CD8-positive, alpha-beta memory T cell (primary cell): ENCODE measurements around the gene POLR1A. TPM values are rescaled to one million over a fixed set of nuclear protein-coding genes. Genes with fewer than 3 reads are reported as not detected.

ENCODE experiments used
- CTCF ChIA-PET: fragments of 350-600 bp; sonication (Branson Sonifier 250); formaldehyde crosslinking; loops from one replicate; lab custom pipeline; 2021; ENCODE audit warnings: antibody characterized with exemption; lab: Charles Lee
- POLR2A ChIA-PET: fragments of 350-600 bp; sonication (Branson Sonifier 250); formaldehyde crosslinking; loops from one replicate; lab custom pipeline; 2021; ENCODE audit warnings: antibody characterized with exemption; lab: Charles Lee
- DNase-seq, 5 donors: peaks; one replicate each; pipeline versions ENCODE4 v3.0.0 to v3.0.0-alpha.2; 2020 to 2022; ENCODE audit warnings: mixed read lengths in 1 of 5
- H3K27ac ChIP-seq: one replicate; pipeline ENCODE4 v1.7.0; 2013; ENCODE audit warnings: low read depth, mild to moderate bottlenecking, low read length, moderate library complexity
- H3K27me3 ChIP-seq: 2 replicates; pipeline ENCODE4 v1.7.0; 2013; ENCODE audit warnings: low read length, mild to moderate bottlenecking; ENCODE audit not compliant: insufficient read depth, poor library complexity, severe bottlenecking
- H3K36me3 ChIP-seq: 2 replicates; pipeline ENCODE4 v1.7.0; 2013; ENCODE audit warnings: mild to moderate bottlenecking, low read length, moderate library complexity; ENCODE audit not compliant: insufficient read depth
- H3K4me1 ChIP-seq: 2 replicates; pipeline ENCODE4 v1.7.0; 2013; ENCODE audit warnings: mild to moderate bottlenecking, low read length, moderate library complexity; ENCODE audit not compliant: insufficient read depth
- H3K4me3 ChIP-seq: 2 replicates; pipeline ENCODE4 v1.7.0; 2013; ENCODE audit warnings: mild to moderate bottlenecking, low read length
- H3K9me3 ChIP-seq: 2 replicates; pipeline ENCODE4 v1.7.0; 2013; ENCODE audit warnings: mild to moderate bottlenecking, low read length
- H3K27ac Mint-ChIP-seq, 8 donors: one replicate each; pipeline ENCODE4 v1.8.0; 2020 to 2021; ENCODE audit warnings: mixed read lengths in 8 of 8, mild to moderate bottlenecking in 6 of 8, inconsistent platforms in 3 of 8, moderate library complexity in 3 of 8
- H3K27me3 Mint-ChIP-seq, 2 donors: one replicate each; pipeline ENCODE4 v1.8.0; 2020 to 2021; ENCODE audit warnings: mixed read lengths in 2 of 2, mild to moderate bottlenecking in 1 of 2, moderate library complexity in 1 of 2
- H3K36me3 Mint-ChIP-seq, 3 donors: one replicate each; pipeline ENCODE4 v1.8.0; 2020 to 2021; ENCODE audit warnings: mixed read lengths in 3 of 3, inconsistent platforms in 1 of 3, mild to moderate bottlenecking in 1 of 3
- H3K4me1 Mint-ChIP-seq, 3 donors: one replicate each; pipeline ENCODE4 v1.8.0; 2020 to 2021; ENCODE audit warnings: mixed read lengths in 3 of 3, inconsistent platforms in 1 of 3, mild to moderate bottlenecking in 1 of 3
- H3K4me3 Mint-ChIP-seq, 7 donors: one replicate each; pipeline ENCODE4 v1.8.0; 2020 to 2021; ENCODE audit warnings: mixed read lengths in 7 of 7, mild to moderate bottlenecking in 6 of 7, moderate library complexity in 4 of 7, inconsistent platforms in 2 of 7
- H3K9me3 Mint-ChIP-seq, 5 donors: one replicate each; pipeline ENCODE4 v1.8.0; 2020 to 2022; ENCODE audit warnings: mixed read lengths in 5 of 5, mild to moderate bottlenecking in 3 of 5, moderate library complexity in 2 of 5, inconsistent platforms in 1 of 5
- polyA plus RNA-seq: library from polyadenylated mRNA; unstranded; fragments of 300-500 nt; fragmentation: Illumina TruSeq; gene quantifications from one replicate; pipeline ENCODE4 v1.2.3, GENCODE V29; 2021
- total RNA-seq, 2 experiments: library from RNA; stranded (reverse); gene quantifications; one replicate each; pipeline ENCODE4 v1.2.3, GENCODE V29; 2021

POLR1A gene
- total and polyA plus RNA-seq, 3 experiments from 2014 or later, result 4.8 to 63.3 (median 60.3) TPM

GRCh38 chr2:86017901-86018896 lies 87.5 kb downstream of the POLR1A start:
- Histone ChIP-seq H3K4me1 (peaks cover 16% of the 10 kb centered on the region), H3K27ac (no peak overlapping the region), H3K36me3 (no peaks in the 10 kb centered on the region), H3K4me3 (no peak overlapping the region), H3K9me3 (no peaks in the 10 kb centered on the region), H3K27me3 (no peaks in the 10 kb centered on the region)
- Mint-ChIP-seq H3K36me3 (peaks cover 0 to 10% (median 5%) of the 10 kb centered on the region in 3 donors), H3K4me3 (no peak overlapping the region), H3K9me3 (peaks cover 0 to 4% (median 0%) of the 10 kb centered on the region in 5 donors), H3K27ac (peak overlapping the region in 7 of 8 donors; percentile 82 to 95 (median 94)), H3K27me3 (peaks cover 0 to 2% of the 10 kb centered on the region in 2 donors), H3K4me1 (peaks cover 10 to 18% (median 11%) of the 10 kb centered on the region in 3 donors)
- ChIA-PET CTCF (no interaction called here), POLR2A (interaction anchor here (0.6 to 0.9 kb wide), 2 partner anchors 8 to 18 kb away, joined by 3 read pairs; no protein-coding TSS in a partner anchor)
- peak in 1 of 5 donors; percentile 46 for DNase-seq

DNA sequence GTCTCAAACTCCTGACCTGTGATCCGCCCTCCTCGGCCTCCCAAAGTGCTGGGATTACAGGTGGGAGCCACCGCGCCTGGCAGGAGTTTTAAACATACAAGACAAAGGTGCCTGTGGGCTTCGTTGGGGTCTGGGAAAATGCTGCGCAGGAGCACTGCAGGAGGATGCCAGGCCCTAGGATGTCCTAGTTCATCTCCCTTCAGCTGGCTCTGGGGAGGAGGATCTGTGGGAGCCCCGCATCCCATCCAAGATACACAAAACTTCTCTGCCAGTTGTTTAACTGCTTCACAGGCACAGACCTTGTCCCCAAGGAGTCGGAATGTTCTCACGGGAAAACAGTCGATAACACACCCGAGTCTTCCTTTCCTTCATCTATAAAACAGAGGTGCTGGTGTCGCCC lies 89.1 kb downstream of the POLR1A start:
- Histone ChIP-seq H3K4me3 (no peak overlapping the region), H3K4me1 (peaks cover 16% of the 10 kb centered on the region), H3K27me3 (no peaks in the 10 kb centered on the region), H3K9me3 (no peaks in the 10 kb centered on the region), H3K36me3 (no peaks in the 10 kb centered on the region), H3K27ac (peak overlapping the region; percentile 13)
- Mint-ChIP-seq H3K4me1 (peaks cover 9 to 18% (median 11%) of the 10 kb centered on the region in 3 donors), H3K9me3 (peaks cover 0 to 4% (median 0%) of the 10 kb centered on the region in 5 donors), H3K4me3 (peak overlapping the region in 5 of 7 donors; percentile 31 to 90 (median 77)), H3K27ac (peak overlapping the region; percentile 63 to 95 (median 93)), H3K27me3 (peaks cover 0 to 2% of the 10 kb centered on the region in 2 donors), H3K36me3 (peaks cover 0 to 10% (median 5%) of the 10 kb centered on the region in 3 donors)
- CTCF ChIA-PET, result interaction anchor here (1.1 to 1.4 kb wide), 3 partner anchors 19 to 127 kb away, joined by 3 to 4 read pairs (median 3); no protein-coding TSS in a partner anchor
- no peak for DNase-seq
- POLR2A ChIA-PET, result no interaction called here

DNA sequence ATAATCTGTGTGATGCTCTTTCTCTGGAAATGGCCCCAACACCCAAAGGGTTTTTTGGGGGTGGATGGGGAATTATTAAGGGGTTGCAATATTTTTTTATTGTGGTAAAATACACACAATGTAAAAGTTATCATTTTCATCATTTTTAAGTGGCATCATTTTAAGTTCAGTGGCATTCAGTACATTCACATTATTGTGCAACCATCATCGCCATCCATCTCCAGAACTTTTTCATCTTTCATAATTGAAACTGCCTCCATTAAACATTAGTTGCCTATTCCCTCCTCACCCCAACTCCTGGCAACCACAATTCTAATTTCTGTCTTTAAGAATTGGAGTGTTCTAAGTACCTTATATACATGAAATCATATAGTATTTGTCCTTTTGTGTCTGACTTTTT lies 90.0 kb downstream of the POLR1A start:
- Mint-ChIP-seq H3K9me3 (peaks cover 0 to 4% (median 0%) of the 10 kb centered on the region in 5 donors), H3K4me1 (peaks cover 9 to 16% (median 11%) of the 10 kb centered on the region in 3 donors), H3K27me3 (peaks cover 0 to 4% of the 10 kb centered on the region in 2 donors), H3K36me3 (peaks cover 0 to 10% (median 5%) of the 10 kb centered on the region in 3 donors), H3K27ac (peak overlapping the region in 4 of 8 donors; percentile 27 to 92 (median 58)), H3K4me3 (peak overlapping the region in 1 of 7 donors; percentile 16)
- peaks cover 16% of the 10 kb centered on the region for H3K4me1 ChIP-seq
- no peaks in the 10 kb centered on the region for H3K27me3 ChIP-seq
- DNase-seq, result no peak
- no peak overlapping the region for H3K4me3 ChIP-seq
- H3K36me3 ChIP-seq, result no peaks in the 10 kb centered on the region
- H3K27ac ChIP-seq, result no peak overlapping the region
- no peaks in the 10 kb centered on the region for H3K9me3 ChIP-seq
- ChIA-PET CTCF (no interaction called here), POLR2A (no interaction called here)

GRCh38 chr2:86015006-86015405 lies 90.7 kb downstream of the POLR1A start:
- Histone ChIP-seq H3K36me3 (no peaks in the 10 kb centered on the region), H3K9me3 (no peaks in the 10 kb centered on the region), H3K27ac (no peak overlapping the region), H3K27me3 (no peaks in the 10 kb centered on the region), H3K4me1 (peaks cover 16% of the 10 kb centered on the region), H3K4me3 (no peak overlapping the region)
- peaks cover 0 to 10% (median 5%) of the 10 kb centered on the region in 3 donors for H3K36me3 Mint-ChIP-seq
- CTCF ChIA-PET, result interaction anchor here (0.9 kb wide), 1 partner anchor 96 kb away, joined by 3 read pairs; no protein-coding TSS in a partner anchor
- peak overlapping the region in 7 of 8 donors; percentile 11 to 95 (median 70) for H3K27ac Mint-ChIP-seq
- H3K4me1 Mint-ChIP-seq, result peaks cover 9 to 16% (median 11%) of the 10 kb centered on the region in 3 donors
- H3K9me3 Mint-ChIP-seq, result peaks cover 0 to 4% (median 0%) of the 10 kb centered on the region in 5 donors
- POLR2A ChIA-PET, result no interaction called here
- DNase-seq, result no peak
- H3K27me3 Mint-ChIP-seq, result peaks cover 0 to 4% of the 10 kb centered on the region in 2 donors
- H3K4me3 Mint-ChIP-seq, result no peak overlapping the region

DNA sequence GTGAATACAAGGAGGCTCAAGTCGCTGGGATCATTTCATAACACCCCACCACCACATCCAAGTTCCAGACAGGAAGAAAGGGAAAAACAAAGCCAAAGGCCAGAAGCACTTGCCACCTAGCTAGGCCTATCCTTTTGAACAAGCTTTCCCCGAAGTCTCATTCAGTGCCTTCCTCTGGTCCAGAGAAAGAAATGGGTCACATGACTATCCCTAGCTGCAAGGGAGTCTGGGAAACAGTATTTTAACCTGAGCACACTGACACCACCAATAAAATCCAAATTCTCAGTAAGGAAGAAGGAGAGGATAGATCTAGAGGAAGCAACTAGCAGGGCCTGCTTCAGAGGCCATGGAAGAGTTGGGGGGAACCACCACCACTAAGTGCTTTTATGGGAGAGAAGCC lies 91.2 kb downstream of the POLR1A start:
- no peak for DNase-seq
- Histone ChIP-seq H3K36me3 (no peaks in the 10 kb centered on the region), H3K27ac (no peak overlapping the region), H3K9me3 (no peaks in the 10 kb centered on the region), H3K4me1 (peaks cover 16% of the 10 kb centered on the region), H3K4me3 (no peak overlapping the region), H3K27me3 (no peaks in the 10 kb centered on the region)
- peak overlapping the region in 6 of 8 donors; percentile 11 to 82 (median 74) for H3K27ac Mint-ChIP-seq
- H3K9me3 Mint-ChIP-seq, result peaks cover 0 to 4% (median 0%) of the 10 kb centered on the region in 5 donors
- POLR2A ChIA-PET, result no interaction called here
- peaks cover 0 to 10% (median 5%) of the 10 kb centered on the region in 3 donors for H3K36me3 Mint-ChIP-seq
- H3K27me3 Mint-ChIP-seq, result peaks cover 0 to 4% of the 10 kb centered on the region in 2 donors
- CTCF ChIA-PET, result interaction anchor here (0.9 to 1.0 kb wide), 2 partner anchors 22 to 96 kb away, joined by 3 read pairs; no protein-coding TSS in a partner anchor
- no peak overlapping the region for H3K4me3 Mint-ChIP-seq
- peaks cover 9 to 16% (median 11%) of the 10 kb centered on the region in 3 donors for H3K4me1 Mint-ChIP-seq

DNA sequence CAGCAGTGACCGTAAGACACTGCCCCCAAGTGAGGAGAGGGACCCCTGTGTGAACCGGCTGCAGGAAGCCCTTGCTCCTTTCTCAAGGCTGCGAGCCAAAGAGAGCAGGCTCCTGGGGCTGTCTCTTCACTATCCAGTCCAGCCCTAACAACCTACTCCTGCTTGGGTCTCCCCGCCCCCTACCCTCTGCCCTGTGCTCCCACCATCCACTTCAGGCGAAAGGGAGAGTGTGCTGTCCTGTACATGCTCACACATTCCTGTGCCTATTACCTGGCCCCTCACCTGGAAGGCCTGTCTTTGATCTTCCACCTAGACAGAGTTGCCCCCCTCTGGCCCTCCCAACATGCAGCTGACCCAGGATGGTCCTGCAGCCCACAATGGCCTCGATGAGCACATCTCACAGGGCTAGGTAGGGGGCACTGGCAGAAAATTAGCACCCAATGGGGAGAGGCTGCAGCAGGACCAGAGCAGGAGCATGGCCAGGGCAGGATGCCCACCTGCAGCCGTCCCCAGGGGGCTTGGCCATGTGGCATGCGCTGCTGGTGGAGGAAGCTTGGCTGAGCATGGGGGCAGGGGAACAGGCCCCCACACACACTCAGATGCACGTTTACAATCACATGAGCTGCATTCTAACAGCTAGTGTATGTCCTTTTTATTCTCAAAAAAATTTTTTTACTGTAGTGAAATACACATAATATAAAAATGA lies 93.5 kb downstream of the POLR1A start:
- Histone ChIP-seq H3K4me3 (no peak overlapping the region), H3K27ac (no peak overlapping the region), H3K4me1 (peaks cover 12% of the 10 kb centered on the region), H3K27me3 (no peaks in the 10 kb centered on the region), H3K9me3 (no peaks in the 10 kb centered on the region), H3K36me3 (no peaks in the 10 kb centered on the region)
- ChIA-PET POLR2A (no interaction called here), CTCF (interaction anchor here (0.8 kb wide), 1 partner anchor 181 kb away, joined by 3 read pairs; no protein-coding TSS in a partner anchor)
- Mint-ChIP-seq H3K4me3 (no peak overlapping the region), H3K36me3 (peaks cover 0 to 10% (median 5%) of the 10 kb centered on the region in 3 donors), H3K4me1 (peaks cover 7 to 13% (median 10%) of the 10 kb centered on the region in 3 donors), H3K27ac (peak overlapping the region in 1 of 8 donors; percentile 50), H3K27me3 (peaks cover 0 to 5% of the 10 kb centered on the region in 2 donors), H3K9me3 (peaks cover 0 to 4% (median 0%) of the 10 kb centered on the region in 5 donors)
- no peak for DNase-seq

DNA sequence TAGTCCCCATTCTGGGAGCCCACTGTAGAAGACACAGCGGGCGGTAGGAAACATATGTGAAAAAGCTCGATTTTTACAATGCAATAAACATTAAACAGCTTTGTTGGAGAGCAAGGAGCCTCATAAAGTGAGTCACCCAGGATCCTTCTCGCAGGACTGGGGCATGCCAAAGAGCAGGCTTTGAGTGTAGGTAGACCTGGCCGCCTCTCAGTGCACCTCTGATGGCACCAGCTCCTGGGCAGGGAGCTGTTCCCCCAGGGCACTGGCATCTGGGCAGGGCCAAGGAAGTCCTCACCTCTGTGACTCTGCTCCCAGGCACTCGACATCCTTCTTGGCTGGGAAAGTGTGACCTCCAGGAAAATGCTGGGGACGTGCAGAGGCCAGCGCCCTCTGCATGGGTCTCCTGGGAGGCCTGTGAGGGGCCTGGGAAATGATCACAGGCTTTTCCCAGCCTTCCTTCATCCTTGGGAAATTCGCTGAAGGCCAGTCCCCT lies 94.2 kb downstream of the POLR1A start:
- Mint-ChIP-seq H3K4me1 (peaks cover 2 to 7% (median 6%) of the 10 kb centered on the region in 3 donors), H3K4me3 (no peak overlapping the region), H3K9me3 (peaks cover 0 to 4% (median 0%) of the 10 kb centered on the region in 5 donors), H3K36me3 (peaks cover 0 to 10% (median 5%) of the 10 kb centered on the region in 3 donors), H3K27me3 (peaks cover 0 to 8% of the 10 kb centered on the region in 2 donors), H3K27ac (no peak overlapping the region)
- H3K27me3 ChIP-seq, result no peaks in the 10 kb centered on the region
- no peaks in the 10 kb centered on the region for H3K36me3 ChIP-seq
- no peak overlapping the region for H3K4me3 ChIP-seq
- ChIA-PET CTCF (interaction anchor here (0.8 kb wide), 1 partner anchor 180 kb away, joined by 3 read pairs; no protein-coding TSS in a partner anchor), POLR2A (no interaction called here)
- DNase-seq, result no peak
- H3K4me1 ChIP-seq, result peaks cover 5% of the 10 kb centered on the region
- no peaks in the 10 kb centered on the region for H3K9me3 ChIP-seq
- no peak overlapping the region for H3K27ac ChIP-seq
